K562 (cell line): ENCODE data around the gene RBM44. TPM values are rescaled to one million over a fixed set of nuclear protein-coding genes. Genes with fewer than 3 reads are reported as not detected.

Source experiments
- ATAC-seq: fragments of 200-7000 bp; cut with Tn5 transposase; 3 replicates; pipeline ENCODE4 v1.9.1; 2020; ENCODE audit warnings: moderate library complexity
- BruUV-seq: library from RNA; stranded (reverse); fragments of 400-500 nt; replicated peaks from 2 replicates; lab custom pipeline; 2021; lab: Mats Ljungman, UMichigan
- CTCF ChIA-PET: fragments of 300-600 bp; formaldehyde crosslinking; extraction: SDS; loops from one replicate; lab custom pipeline; 2021; ENCODE audit warnings: low intra/inter-chr PET ratio; lab: Yijun Ruan, JAX
- POLR2A ChIA-PET: fragments of 300-600, 350-650 bp; sonication (Branson Sonifier 250); formaldehyde crosslinking; extraction: SDS; loops from one replicate; lab custom pipeline; 2021; ENCODE audit warnings: antibody characterized with exemption, inconsistent platforms; lab: Yijun Ruan, JAX
- DNase-seq, 4 experiments: peaks; one replicate each; pipeline versions ENCODE4 v3.0.0 to v3.0.0-alpha.2; 2011 to 2018; ENCODE audit warnings: low spot score in 3 of 4, mixed read lengths in 3 of 4; ENCODE audit errors: extremely low read depth in 1 of 4
- FAIRE-seq: peaks from 2 replicates; lab custom pipeline; 2011; peaks lifted over from hg19 to GRCh38; lab: Jason Lieb, UNC
- H2AFZ ChIP-seq: 2 replicates; pipeline ENCODE4 v1.6.0; 2011; ENCODE audit warnings: low read depth, low read length, control low read depth, inconsistent platforms
- H3K27ac ChIP-seq: fragments of 200-600 bp; 3 replicates; pipeline ENCODE4 v1.8.0; 2011; ENCODE audit warnings: low read depth, mild to moderate bottlenecking, control low read depth, inconsistent platforms, low read length, moderate library complexity, mixed read lengths; ENCODE audit errors: extremely low read depth
- H3K27me3 ChIP-seq, 2 experiments: fragments of 300-600 bp in 1 of 2; 2 replicates in 1 of 2; 3 replicates in 1 of 2; pipeline versions ENCODE4 v1.6.0 to v1.8.0; 2011; ENCODE audit warnings: inconsistent platforms in 2 of 2, low read length in 2 of 2, mild to moderate bottlenecking in 1 of 2, mixed read lengths in 1 of 2, moderate library complexity in 1 of 2; ENCODE audit not compliant: control insufficient read depth in 2 of 2, insufficient read depth in 2 of 2
- H3K36me3 ChIP-seq: fragments of 300-600 bp; 3 replicates; pipeline ENCODE4 v1.8.0; 2011; ENCODE audit warnings: mild to moderate bottlenecking, low read length, inconsistent platforms; ENCODE audit not compliant: control insufficient read depth, insufficient read depth
- H3K4me1 ChIP-seq, 2 experiments: fragments of 200-600 bp in 1 of 2; replicated peaks in 1 of 2; 2 replicates in 1 of 2; 3 replicates in 1 of 2; pipeline versions ENCODE4 v1.5.1 to v1.8.0; 2011; ENCODE audit warnings: inconsistent platforms in 2 of 2, low read length in 2 of 2, mild to moderate bottlenecking in 1 of 2, mixed read lengths in 1 of 2, moderate library complexity in 1 of 2; ENCODE audit not compliant: control insufficient read depth in 2 of 2, insufficient read depth in 2 of 2
- H3K4me2 ChIP-seq: 2 replicates; pipeline ENCODE4 v1.6.1; 2011; ENCODE audit warnings: low read length, control low read depth, inconsistent platforms, mixed read lengths; ENCODE audit not compliant: insufficient read depth
- H3K4me3 ChIP-seq: fragments of 200-600 bp; sonication (generic), shearing (Covaris generic); 2 replicates; pipeline ENCODE4 v1.5.1; 2016; ENCODE audit warnings: control low read depth, inconsistent platforms
- H3K79me2 ChIP-seq: fragments of 200-600 bp; 3 replicates; pipeline ENCODE4 v1.8.0; 2011; ENCODE audit warnings: low read length, inconsistent platforms; ENCODE audit not compliant: control insufficient read depth, insufficient read depth
- H3K9ac ChIP-seq, 2 experiments: 2 replicates each; pipeline versions ENCODE4 v1.6.0 to v1.6.1; 2011; ENCODE audit warnings: low read depth in 2 of 2, low read length in 2 of 2, control low read depth in 1 of 2, inconsistent platforms in 1 of 2, mild to moderate bottlenecking in 1 of 2, mixed read lengths in 1 of 2; ENCODE audit not compliant: insufficient read depth in 1 of 2
- H3K9me1 ChIP-seq: one replicate; pipeline ENCODE4 v1.6.0; 2011; ENCODE audit warnings: inconsistent platforms, mild to moderate bottlenecking, low read length, moderate library complexity; ENCODE audit not compliant: control insufficient read depth, insufficient read depth
- H3K9me3 ChIP-seq: replicated peaks from 2 replicates; pipeline ENCODE4 v1.5.1; 2011; ENCODE audit warnings: low read depth, low read length, inconsistent platforms; ENCODE audit not compliant: control insufficient read depth, insufficient read depth
- H4K20me1 ChIP-seq: replicated peaks from 2 replicates; pipeline ENCODE4 v1.6.1; 2011; ENCODE audit warnings: low read length, inconsistent platforms, mixed read lengths; ENCODE audit not compliant: control insufficient read depth, insufficient read depth
- ATF2 ChIP-seq: sonication (generic); formaldehyde crosslinking; IDR thresholded peaks from 2 replicates; pipeline ENCODE4 v1.8.1; 2022; ENCODE audit warnings: missing genetic modification reagents
- C11orf30 ChIP-seq: fragments of 450-650 bp; IDR thresholded peaks from 2 replicates; pipeline ENCODE4 v1.6.1; 2016; ENCODE audit warnings: low read depth, mild to moderate bottlenecking
- HSF4 ChIP-seq: fragments of 250-450 bp; sonication (Bioruptor Pico); IDR thresholded peaks from 2 replicates; pipeline ENCODE4 v2.1.2; 2022; ENCODE audit warnings: mild to moderate bottlenecking, moderate library complexity, borderline replicate concordance
- KLF10 ChIP-seq: fragments of 250-450 bp; sonication (Bioruptor Pico); IDR thresholded peaks from 2 replicates; pipeline ENCODE4 v1.6.1; 2021; ENCODE audit warnings: matching md5 sums
- NR2C2 ChIP-seq, 2 experiments: fragments of 200-800 bp in 1 of 2; sonication (Bioruptor generic) in 1 of 2; sonication (generic) in 1 of 2; formaldehyde crosslinking in 1 of 2; IDR thresholded peaks; 2 replicates each; pipeline versions ENCODE4 v1.6.1 to v1.8.0; 2016 to 2022; ENCODE audit warnings: mild to moderate bottlenecking in 1 of 2, missing compliant biosample characterization in 1 of 2, missing genetic modification characterization in 1 of 2, missing genetic modification reagents in 1 of 2
- SIN3B ChIP-seq: fragments of 450-650 bp; IDR thresholded peaks from 2 replicates; pipeline ENCODE4 v1.6.1; 2017; ENCODE audit warnings: low read depth, mild to moderate bottlenecking, moderate library complexity
- SNIP1 ChIP-seq: fragments of 450-650 bp; IDR thresholded peaks from 2 replicates; pipeline ENCODE4 v1.7.1; 2017; ENCODE audit warnings: low read depth, mild to moderate bottlenecking
- TAF15 ChIP-seq: fragments of 200-400 bp; formaldehyde crosslinking; IDR thresholded peaks from 2 replicates; pipeline ENCODE4 v1.6.1; 2017; ENCODE audit warnings: mild to moderate bottlenecking, low read depth, low read length, moderate library complexity
- ZBTB17 ChIP-seq: fragments of 450-650 bp; formaldehyde crosslinking; IDR thresholded peaks from 2 replicates; pipeline ENCODE4 v1.4.0; 2020; ENCODE audit warnings: mild to moderate bottlenecking
- ZEB2 ChIP-seq: fragments of 450-650 bp; IDR thresholded peaks from 2 replicates; pipeline ENCODE4 v1.6.1; 2016
- WGBS: fragments of 100-300 bp; shearing (Covaris generic); methylation state at CpG from one replicate; pipeline ENCODE4 v1.1.6; 2016; ENCODE audit warnings: low coverage, mixed read lengths; ENCODE audit not compliant: insufficient coverage; ENCODE audit errors: missing lambda C conversion rate; 5-methylcytosine and 5-hydroxymethylcytosine counted together
- in situ Hi-C: fragments of 300-500 bp; cut with MboI; formaldehyde crosslinking; loops from 4 replicates; pipeline ENCODE4 v1.15.0; 2018; ENCODE audit warnings: inconsistent platforms, mixed read lengths
- intact Hi-C: fragments of 100-400 bp; cut with micrococcal nuclease; formaldehyde crosslinking; loops from 2 replicates; pipeline ENCODE4 v1.14.2; 2022
- polyA plus RNA-seq, 8 experiments: library from polyadenylated mRNA; depleted of rRNA in 4 of 8; stranded (reverse) in 5 of 8; unstranded in 3 of 8; fragments of >200 nt; fragmentation: Nextera tagmentation in 2 of 8; fragmentation: Illumina TruSeq in 1 of 8; extraction: Ambion mirVana in 2 of 8; extraction: Trizol in 1 of 8; gene quantifications; 2 replicates each; pipeline versions ENCODE4 v1.2.1 to v1.2.3, GENCODE V29; 2011 to 2014; ENCODE audit warnings: inconsistent platforms in 1 of 8, missing spikeins in 1 of 8
- total RNA-seq, 7 experiments: library from RNA; depleted of rRNA in 6 of 7; stranded (reverse); fragments of >200 nt in 6 of 7; fragmentation: Illumina TruSeq in 2 of 7; extraction: Trizol in 2 of 7; gene quantifications; 2 replicates each; pipeline versions ENCODE4 v1.2.1 to v1.2.3, GENCODE V29; 2011 to 2021; ENCODE audit warnings: low replicate concordance in 1 of 7

Gene RBM44
- total and polyA plus RNA-seq, 9 of the 15 experiments (the other 6 are each of a cell fraction or from before 2014, with no cell fraction given), result 0.04 to 0.25 (median 0.13) TPM

- no peak overlapping the region for H2AFZ ChIP-seq
- in situ Hi-C loops, result no loop called here
- WGBS, result 17% methylated on average over 14 of the region's 27 CpGs
- H3K27ac ChIP-seq, result no peak overlapping the region
- TF ChIP-seq KLF10 (CRISPR knock-in tag), result no peak
- TF ChIP-seq C11orf30, result peak; percentile 6; the same call in 1 of the 2 replicates
- TF ChIP-seq, all 486 proteins: peak for 1
- POLR2A ChIA-PET, result no interaction called here
- intact Hi-C loops, result no loop called here
- BruUV-seq, result no TSS peak
- H3K4me2 ChIP-seq, result no peak overlapping the region
- no peak for DNase-seq
- no peak overlapping the region for H3K4me3 ChIP-seq
- CTCF ChIA-PET, result no interaction called here
- no peak for FAIRE-seq
- no peak for ATAC-seq
- H4K20me1 ChIP-seq, result no peaks in the 10 kb centered on the region
- H3K79me2 ChIP-seq, result no peaks in the 10 kb centered on the region
- no peaks in the 10 kb centered on the region for H3K9me3 ChIP-seq
- H3K9me1 ChIP-seq, result no peaks in the 10 kb centered on the region
- no peak overlapping the region; a peak in 1 of 4 replicates for H3K9ac ChIP-seq
- no peaks in the 10 kb centered on the region for H3K36me3 ChIP-seq
- H3K4me1 ChIP-seq, result no peaks in the 10 kb centered on the region; a peak in 1 of 5 replicates
- H3K27me3 ChIP-seq, result peaks cover 0 to 16% of the 10 kb centered on the region in 2 experiments; a peak in 2 of 5 replicates
These were observed 86.7 kb downstream of the RBM44 start for GRCh38 chr2:237885111-237885930.

DNA sequence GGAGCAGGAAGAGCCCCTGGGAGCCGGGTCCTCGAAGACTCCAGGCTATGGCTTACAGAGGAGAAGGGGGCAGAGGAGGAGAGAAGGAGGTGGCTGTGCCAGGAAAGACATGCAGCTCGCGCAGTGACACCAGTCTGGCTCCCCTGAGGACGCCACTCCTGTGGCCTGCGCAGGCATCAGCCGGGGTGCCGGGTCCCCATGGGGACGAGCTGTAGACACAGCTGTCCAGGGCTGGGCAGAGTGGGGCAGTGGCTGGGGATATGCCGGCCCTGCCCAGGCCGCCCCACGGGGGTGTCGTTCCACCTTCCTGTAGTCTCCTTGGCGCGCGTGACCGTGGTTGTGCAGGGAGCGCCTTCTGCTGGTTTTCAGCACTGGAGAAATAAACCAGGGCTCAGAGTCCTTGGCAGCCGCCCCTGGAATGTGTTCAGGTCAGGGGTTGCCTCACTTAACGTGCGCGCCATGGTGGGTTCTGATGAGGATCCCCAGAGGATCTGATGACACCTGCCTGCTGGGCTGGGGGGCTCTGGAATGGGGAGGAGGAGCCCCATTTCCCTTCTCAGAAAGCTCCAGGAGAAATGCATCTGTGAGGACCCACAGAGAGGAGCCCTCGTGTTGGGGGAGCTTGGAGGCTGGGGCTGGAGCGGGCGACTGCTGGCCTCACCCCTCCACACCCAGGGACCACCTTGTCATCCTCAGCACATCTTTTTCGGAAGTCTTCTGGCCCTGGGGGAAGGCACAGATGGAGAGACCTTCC is 87.5 kb downstream of the RBM44 start:
- Histone ChIP-seq H3K4me2 (no peak overlapping the region), H4K20me1 (no peaks in the 10 kb centered on the region), H3K4me1 (no peaks in the 10 kb centered on the region; a peak in 1 of 5 replicates), H3K79me2 (no peaks in the 10 kb centered on the region), H3K36me3 (no peaks in the 10 kb centered on the region), H3K27ac (no peak overlapping the region), H3K27me3 (peaks cover 0 to 9% of the 10 kb centered on the region in 2 experiments; a peak in 2 of 5 replicates), H3K4me3 (no peak overlapping the region), H3K9me3 (no peaks in the 10 kb centered on the region), H2AFZ (no peak overlapping the region), H3K9ac (no peak overlapping the region; a peak in 1 of 4 replicates), H3K9me1 (no peaks in the 10 kb centered on the region)
- 43% methylated on average over 13 of the region's 26 CpGs for WGBS
- ChIA-PET POLR2A (no interaction called here), CTCF (no interaction called here)
- no peak for FAIRE-seq
- in situ Hi-C loops, result no loop called here
- intact Hi-C loops, result no loop called here
- ATAC-seq, result no peak
- DNase-seq, result no peak
- BruUV-seq, result no TSS peak
- TF ChIP-seq TAF15 (no peak), ZBTB17 (no peak), NR2C2 (CRISPR knock-in tag; IDR thresholded peaks at IDR 0.05) (no peak), NR2C2 (tag; IDR thresholded peaks at IDR 0.05) (no peak), SNIP1 (no peak), HSF4 (CRISPR knock-in tag) (no peak), ZEB2 (no peak), ATF2 (CRISPR knock-in tag) (no peak), SIN3B (no peak)
